Measurements from ENCODE around the gene ITGAE. TPM values are rescaled to one million over a fixed set of nuclear protein-coding genes. Genes with fewer than 3 reads are reported as not detected.

The ITGAE gene
- total RNA-seq, 1 donor from 2014 or later: 15.8 TPM

- H3K4me3 ChIP-seq: no peak overlapping the region
- H3K4me1 ChIP-seq: no peaks in the 10 kb centered on the region
- no peak for DNase-seq (ENCODE audit: low spot score in 2 of 2)
- H3K36me3 ChIP-seq: no peaks in the 10 kb centered on the region
- no peaks in the 10 kb centered on the region for H3K27me3 ChIP-seq
- no peak overlapping the region for H3K27ac ChIP-seq
- no peaks in the 10 kb centered on the region for H3K9me3 ChIP-seq
- intact Hi-C loops (cut with DNase I): no loop called here
- TF ChIP-seq CTCF (IDR thresholded peaks at IDR 0.05): no peak
These were observed 27.0 kb downstream of the ITGAE start for GRCh38 chr17:3773966-3774365.

GRCh38 chr17:3773511-3773910 is 27.5 kb downstream of the ITGAE start:
- Histone ChIP-seq H3K4me1 (no peaks in the 10 kb centered on the region), H3K36me3 (no peaks in the 10 kb centered on the region), H3K27me3 (no peaks in the 10 kb centered on the region), H3K27ac (no peak overlapping the region), H3K9me3 (no peaks in the 10 kb centered on the region), H3K4me3 (no peak overlapping the region)
- TF ChIP-seq CTCF (IDR thresholded peaks at IDR 0.05): no peak
- no peak for DNase-seq (ENCODE audit: low spot score in 2 of 2)
- intact Hi-C loops (cut with DNase I): no loop called here

GRCh38 chr17:3772764-3773163 is 28.2 kb downstream of the ITGAE start:
- Histone ChIP-seq H3K27ac (no peak overlapping the region), H3K4me1 (no peaks in the 10 kb centered on the region), H3K36me3 (no peaks in the 10 kb centered on the region), H3K9me3 (no peaks in the 10 kb centered on the region), H3K27me3 (no peaks in the 10 kb centered on the region), H3K4me3 (no peak overlapping the region)
- intact Hi-C loops (cut with DNase I): no loop called here
- DNase-seq (ENCODE audit: low spot score in 2 of 2): no peak
- TF ChIP-seq CTCF (IDR thresholded peaks at IDR 0.05): no peak

- Histone ChIP-seq H3K36me3 (no peaks in the 10 kb centered on the region), H3K27me3 (no peaks in the 10 kb centered on the region), H3K4me1 (no peaks in the 10 kb centered on the region), H3K4me3 (no peak overlapping the region), H3K27ac (no peak overlapping the region), H3K9me3 (no peaks in the 10 kb centered on the region)
- intact Hi-C loops (cut with DNase I): no loop called here
- no peak for TF ChIP-seq CTCF (IDR thresholded peaks at IDR 0.05)
- DNase-seq (ENCODE audit: low spot score in 2 of 2): no peak
These were observed 29.8 kb downstream of the ITGAE start for GRCh38 chr17:3771140-3771539.

GRCh38 chr17:3770466-3770865 is 30.5 kb downstream of the ITGAE start:
- Histone ChIP-seq H3K4me1 (no peaks in the 10 kb centered on the region), H3K36me3 (no peaks in the 10 kb centered on the region), H3K27me3 (no peaks in the 10 kb centered on the region), H3K4me3 (no peak overlapping the region), H3K27ac (no peak overlapping the region), H3K9me3 (no peaks in the 10 kb centered on the region)
- TF ChIP-seq CTCF (IDR thresholded peaks at IDR 0.05): no peak
- intact Hi-C loops (cut with DNase I): no loop called here
- no peak for DNase-seq (ENCODE audit: low spot score in 2 of 2)

- H3K36me3 ChIP-seq: no peaks in the 10 kb centered on the region
- H3K9me3 ChIP-seq: no peaks in the 10 kb centered on the region
- no peaks in the 10 kb centered on the region for H3K27me3 ChIP-seq
- DNase-seq (ENCODE audit: low spot score in 2 of 2): no peak
- intact Hi-C loops (cut with DNase I): no loop called here
- H3K27ac ChIP-seq: no peak overlapping the region
- H3K4me1 ChIP-seq: no peaks in the 10 kb centered on the region
- no peak for TF ChIP-seq CTCF (IDR thresholded peaks at IDR 0.05)
- H3K4me3 ChIP-seq: no peak overlapping the region
These were observed 32.2 kb downstream of the ITGAE start for GRCh38 chr17:3768769-3769168.
